Stomach (tissue), 9 donors: ENCODE data around the gene PRDM9. TPM values are rescaled to one million over a fixed set of nuclear protein-coding genes. Genes with fewer than 3 reads are reported as not detected.

Source experiments
- DNase-seq, 2 donors: peaks; one replicate each; pipeline versions ENCODE4 v3.0.0 to v3.0.0-alpha.2; 2013 to 2019
- H3K27ac ChIP-seq, 5 donors: fragments of 200-600 bp in 4 of 5; sonication (generic) in 4 of 5; one replicate each; pipeline ENCODE4 v1.5.1; 2013 to 2019; ENCODE audit warnings: mild to moderate bottlenecking in 1 of 5, moderate library complexity in 1 of 5
- H3K27me3 ChIP-seq, 3 donors: fragments of 200-600 bp; sonication (generic); one replicate each; pipeline ENCODE4 v1.5.1; 2017 to 2019; ENCODE audit warnings: mixed run types in 1 of 3
- H3K36me3 ChIP-seq, 4 donors: fragments of 200-600 bp; sonication (generic); 1 replicate in 3 of 4; 2 replicates in 1 of 4; pipeline ENCODE4 v1.5.1; 2016 to 2019
- H3K4me1 ChIP-seq, 4 donors: fragments of 200-600 bp; sonication (generic); one replicate each; pipeline ENCODE4 v1.5.1; 2016 to 2019
- H3K4me3 ChIP-seq, 4 donors: fragments of 200-600 bp; sonication (generic) in 3 of 4; one replicate each; pipeline ENCODE4 v1.5.1; 2016 to 2019; ENCODE audit warnings: mild to moderate bottlenecking in 1 of 4
- H3K9me3 ChIP-seq, 4 donors: fragments of 200-600 bp; sonication (generic); one replicate each; pipeline ENCODE4 v1.5.1; 2016 to 2019
- EP300 ChIP-seq: sonication (generic); formaldehyde crosslinking; IDR thresholded peaks from one replicate; pipeline ENCODE4 v1.6.1; 2017; ENCODE audit warnings: antibody characterized with exemption
- POLR2A ChIP-seq, 4 donors: fragments of 450-650 bp; IDR thresholded peaks; one replicate each; pipeline ENCODE4 v1.6.1; 2016; ENCODE audit warnings: antibody characterized with exemption in 4 of 4, control low read depth in 2 of 4, mild to moderate bottlenecking in 1 of 4, moderate library complexity in 1 of 4
- POLR2AphosphoS5 ChIP-seq, 3 donors: sonication (generic); formaldehyde crosslinking; IDR thresholded peaks; one replicate each; pipeline ENCODE4 v1.6.1; 2016; ENCODE audit warnings: antibody characterized with exemption in 3 of 3
- WGBS, 5 donors: extraction: QIAGEN DNeasy Blood & Tissue Kit in 3 of 5; methylation state at CpG; one replicate each; pipeline versions ENCODE4 v1.1.5 to v1.1.7; 2013 to 2018; 5-methylcytosine and 5-hydroxymethylcytosine counted together
- intact Hi-C: fragments of 100-400 bp; cut with DNase I; formaldehyde crosslinking; loops from one replicate; pipeline ENCODE4 v1.15.1; 2023; ENCODE audit warnings: low total_unique reads
- polyA plus RNA-seq, 3 donors: library from polyadenylated mRNA; stranded (reverse); fragments of 200-250 nt; gene quantifications; one replicate each; pipeline ENCODE4 v1.2.3, GENCODE V29; 2013
- total RNA-seq, 5 donors: library from RNA; depleted of rRNA; stranded (reverse); fragments of >200 nt; gene quantifications; one replicate each; pipeline versions ENCODE4 v1.1.0 to v1.2.3, GENCODE V29; 2014 to 2016
- TF ChIP-seq, protein P1 (sequence below), 7 experiments: fragments of 450-650 bp in 4 of 7; fragments of 200-600 bp in 3 of 7; sonication (generic) in 3 of 7; IDR thresholded peaks; one replicate each; pipeline ENCODE4 v1.5.1; 2016 to 2019; ENCODE audit warnings: antibody characterized with exemption in 7 of 7, control low read depth in 2 of 7, mild to moderate bottlenecking in 1 of 7
- donor health status: healthy with polysubstance abuse.
- donor health status: Bipolar disorder and iron deficiency.
- donor health status: healthy.

Gene PRDM9
- total and polyA plus RNA-seq, 8 donors, result not detected

DNA sequence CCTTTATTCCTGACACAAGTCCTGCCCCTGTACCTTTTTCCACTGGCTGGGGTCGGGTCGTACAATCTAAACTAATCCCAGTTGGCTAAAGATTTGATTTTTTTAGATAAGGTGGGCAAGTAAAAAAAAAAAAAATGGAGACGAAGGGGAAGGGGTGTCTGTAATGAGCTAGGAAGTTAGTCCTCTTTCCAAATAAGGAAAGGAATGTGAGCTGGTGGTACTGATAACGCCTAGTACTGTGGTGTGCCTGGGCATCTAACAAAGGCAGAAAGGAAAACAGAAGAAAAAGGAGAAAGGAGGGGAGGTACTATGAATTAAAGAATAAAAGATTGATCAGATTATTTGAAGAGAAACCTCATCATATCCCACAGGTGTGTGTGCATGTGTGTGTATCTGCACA is 21.3 kb downstream of the PRDM9 start:
- TF ChIP-seq EP300 (no peak), POLR2A (IDR thresholded peaks at IDR 0.05) (no peak), POLR2AphosphoS5 (IDR thresholded peaks at IDR 0.05) (no peak)
- TF ChIP-seq, protein P1, sequence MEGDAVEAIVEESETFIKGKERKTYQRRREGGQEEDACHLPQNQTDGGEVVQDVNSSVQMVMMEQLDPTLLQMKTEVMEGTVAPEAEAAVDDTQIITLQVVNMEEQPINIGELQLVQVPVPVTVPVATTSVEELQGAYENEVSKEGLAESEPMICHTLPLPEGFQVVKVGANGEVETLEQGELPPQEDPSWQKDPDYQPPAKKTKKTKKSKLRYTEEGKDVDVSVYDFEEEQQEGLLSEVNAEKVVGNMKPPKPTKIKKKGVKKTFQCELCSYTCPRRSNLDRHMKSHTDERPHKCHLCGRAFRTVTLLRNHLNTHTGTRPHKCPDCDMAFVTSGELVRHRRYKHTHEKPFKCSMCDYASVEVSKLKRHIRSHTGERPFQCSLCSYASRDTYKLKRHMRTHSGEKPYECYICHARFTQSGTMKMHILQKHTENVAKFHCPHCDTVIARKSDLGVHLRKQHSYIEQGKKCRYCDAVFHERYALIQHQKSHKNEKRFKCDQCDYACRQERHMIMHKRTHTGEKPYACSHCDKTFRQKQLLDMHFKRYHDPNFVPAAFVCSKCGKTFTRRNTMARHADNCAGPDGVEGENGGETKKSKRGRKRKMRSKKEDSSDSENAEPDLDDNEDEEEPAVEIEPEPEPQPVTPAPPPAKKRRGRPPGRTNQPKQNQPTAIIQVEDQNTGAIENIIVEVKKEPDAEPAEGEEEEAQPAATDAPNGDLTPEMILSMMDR (IDR thresholded peaks at IDR 0.05), result no peak
- intact Hi-C loops, result no loop called here
- no peaks in the 10 kb centered on the region for H3K4me1 ChIP-seq
- no peaks in the 10 kb centered on the region for H3K9me3 ChIP-seq
- no peak overlapping the region for H3K4me3 ChIP-seq
- H3K36me3 ChIP-seq, result no peaks in the 10 kb centered on the region
- no peak overlapping the region for H3K27ac ChIP-seq
- H3K27me3 ChIP-seq, result no peaks in the 10 kb centered on the region
- DNase-seq, result no peak
- WGBS, 5 donors, result 25 to 44% (median 32%) methylated on average over 4 of the region's 4 CpGs

- DNase-seq, result no peak
- no peaks in the 10 kb centered on the region for H3K4me1 ChIP-seq
- no peak overlapping the region for H3K4me3 ChIP-seq
- intact Hi-C loops, result no loop called here
- H3K9me3 ChIP-seq, result no peaks in the 10 kb centered on the region
- TF ChIP-seq, protein P1 (IDR thresholded peaks at IDR 0.05), result no peak
- TF ChIP-seq EP300 (no peak), POLR2AphosphoS5 (IDR thresholded peaks at IDR 0.05) (no peak), POLR2A (IDR thresholded peaks at IDR 0.05) (no peak)
- no peaks in the 10 kb centered on the region for H3K27me3 ChIP-seq
- H3K36me3 ChIP-seq, result no peaks in the 10 kb centered on the region
- no peak overlapping the region for H3K27ac ChIP-seq
Measured at GRCh38 chr5:23530571-23530970, 23.2 kb downstream of the PRDM9 start.

GRCh38 chr5:23571059-23571458 is 63.6 kb downstream of the PRDM9 start:
- Histone ChIP-seq H3K9me3 (peaks cover 0 to 5% (median 0%) of the 10 kb centered on the region in 4 donors), H3K4me3 (no peak overlapping the region), H3K36me3 (no peaks in the 10 kb centered on the region), H3K27ac (no peak overlapping the region), H3K27me3 (no peaks in the 10 kb centered on the region), H3K4me1 (no peaks in the 10 kb centered on the region)
- 64 to 84% (median 75%) methylated on average over 4 of the region's 4 CpGs for WGBS, 5 donors
- TF ChIP-seq POLR2A (IDR thresholded peaks at IDR 0.05) (no peak), EP300 (no peak), POLR2AphosphoS5 (IDR thresholded peaks at IDR 0.05) (no peak)
- TF ChIP-seq, protein P1 (IDR thresholded peaks at IDR 0.05), result no peak
- intact Hi-C loops, result no loop called here
- DNase-seq, result no peak
